Effector memory CD4-positive, alpha-beta T cell (primary cell): ENCODE results near the gene PCK2.

ENCODE experiments used
- DNase-seq, 3 donors: peaks; one replicate each; pipeline ENCODE4 v3.0.0-alpha.2; 2020
- H3K27ac ChIP-seq: 2 replicates; pipeline ENCODE4 v1.7.0; 2013; ENCODE audit warnings: mild to moderate bottlenecking, low read length, moderate library complexity; ENCODE audit not compliant: insufficient read depth, poor library complexity, severe bottlenecking
- H3K27me3 ChIP-seq: replicated peaks from 2 replicates; pipeline ENCODE4 v1.7.0; 2013; ENCODE audit warnings: mild to moderate bottlenecking, low read length; ENCODE audit not compliant: insufficient read depth, control insufficient read depth, poor library complexity, severe bottlenecking
- H3K36me3 ChIP-seq: 2 replicates; pipeline ENCODE4 v1.7.0; 2013; ENCODE audit warnings: mild to moderate bottlenecking, low read length, moderate library complexity; ENCODE audit not compliant: control insufficient read depth, insufficient read depth
- H3K4me1 ChIP-seq: 2 replicates; pipeline ENCODE4 v1.7.0; 2013; ENCODE audit warnings: low read length, mild to moderate bottlenecking; ENCODE audit not compliant: control insufficient read depth, insufficient read depth, poor library complexity, severe bottlenecking
- H3K4me3 ChIP-seq: 2 replicates; pipeline ENCODE4 v1.7.0; 2013; ENCODE audit warnings: low read length, low read depth, mild to moderate bottlenecking; ENCODE audit not compliant: insufficient read depth, poor library complexity, severe bottlenecking
- H3K9me3 ChIP-seq: 2 replicates; pipeline ENCODE4 v1.7.0; 2013; ENCODE audit warnings: mild to moderate bottlenecking, low read length, moderate library complexity; ENCODE audit not compliant: control insufficient read depth

Gene PCK2

DNA sequence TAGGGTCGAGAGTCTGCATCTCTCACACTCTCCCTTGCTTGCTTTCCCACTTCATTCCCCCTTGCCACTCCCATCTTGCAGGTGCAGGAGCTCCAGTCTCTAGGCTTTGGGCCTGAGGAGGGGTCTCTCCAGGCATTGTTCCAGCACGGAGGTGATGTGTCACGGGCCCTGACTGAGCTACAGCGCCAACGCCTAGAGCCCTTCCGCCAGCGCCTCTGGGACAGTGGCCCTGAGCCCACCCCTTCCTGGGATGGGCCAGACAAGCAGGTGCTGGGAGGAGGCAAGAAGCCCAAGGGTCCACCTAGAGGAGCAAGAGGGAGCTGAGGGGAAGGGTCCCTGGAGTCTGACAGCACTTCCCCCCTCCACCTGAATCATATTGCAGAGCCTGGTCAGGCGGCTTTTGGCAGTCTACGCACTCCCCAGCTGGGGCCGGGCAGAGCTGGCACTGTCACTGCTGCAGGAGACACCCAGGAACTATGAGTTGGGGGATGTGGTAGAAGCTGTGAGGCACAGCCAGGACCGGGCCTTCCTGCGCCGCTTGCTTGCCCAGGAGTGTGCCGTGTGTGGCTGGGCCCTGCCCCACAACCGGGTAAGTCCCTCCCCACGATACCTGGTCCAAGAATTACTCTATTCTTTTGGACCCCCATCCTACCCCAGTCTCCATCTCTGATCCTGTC, 57.4 kb downstream of the PCK2 start:
- H3K4me3 ChIP-seq = no peak overlapping the region
- no peak overlapping the region for H3K27ac ChIP-seq
- H3K36me3 ChIP-seq = peaks cover 66% of the 10 kb centered on the region
- peaks cover 17% of the 10 kb centered on the region for H3K4me1 ChIP-seq
- DNase-seq = no peak
- H3K27me3 ChIP-seq = no peaks in the 10 kb centered on the region
- H3K9me3 ChIP-seq = no peaks in the 10 kb centered on the region
